Smooth muscle cell (in vitro differentiated cells): ENCODE measurements around the gene ZNF407. TPM values are rescaled to one million over a fixed set of nuclear protein-coding genes. Genes with fewer than 3 reads are reported as not detected.

Experiments
- DNase-seq: peaks from one replicate; lab custom pipeline; 2025; ENCODE audit not compliant: unreplicated experiment; lab: John Stamatoyannopoulos, UW
- H2AFZ ChIP-seq: fragments of 200-600 bp; sonication (generic); 2 replicates; pipeline ENCODE4 v1.6.0; 2016; ENCODE audit warnings: antibody characterized with exemption, low read depth, mild to moderate bottlenecking
- H3F3A ChIP-seq: fragments of 200-600 bp; sonication (generic); 2 replicates; pipeline ENCODE4 v1.6.0; 2017; ENCODE audit warnings: antibody characterized with exemption, low read depth
- H3K27ac ChIP-seq: fragments of 200-600 bp; sonication (generic); 2 replicates; pipeline ENCODE4 v1.5.1; 2016; ENCODE audit warnings: low read depth, mild to moderate bottlenecking
- H3K27me3 ChIP-seq: fragments of 200-600 bp; sonication (generic); 2 replicates; pipeline ENCODE4 v1.6.1; 2016; ENCODE audit warnings: low read depth, mild to moderate bottlenecking
- H3K36me3 ChIP-seq: fragments of 200-600 bp; sonication (generic); 2 replicates; pipeline ENCODE4 v1.5.1; 2016; ENCODE audit warnings: low read depth
- H3K4me1 ChIP-seq: fragments of 200-600 bp; sonication (generic); 2 replicates; pipeline ENCODE4 v1.5.1; 2016; ENCODE audit warnings: low read depth
- H3K4me2 ChIP-seq: fragments of 200-600 bp; sonication (generic); 2 replicates; pipeline ENCODE4 v1.6.0; 2016; ENCODE audit warnings: mild to moderate bottlenecking
- H3K4me3 ChIP-seq: fragments of 200-600 bp; sonication (generic); 2 replicates; pipeline ENCODE4 v1.5.1; 2016; ENCODE audit warnings: mild to moderate bottlenecking
- H3K79me2 ChIP-seq: fragments of 200-600 bp; sonication (generic); 2 replicates; pipeline ENCODE4 v1.6.0; 2016; ENCODE audit warnings: low read depth, mild to moderate bottlenecking
- H3K9ac ChIP-seq: fragments of 200-600 bp; sonication (generic); 2 replicates; pipeline ENCODE4 v1.6.0; 2016; ENCODE audit warnings: low read depth
- H3K9me3 ChIP-seq: fragments of 200-600 bp; sonication (generic); replicated peaks from 2 replicates; pipeline ENCODE4 v1.5.1; 2016; ENCODE audit warnings: low read depth
- H4K20me1 ChIP-seq: fragments of 200-600 bp; sonication (generic); 2 replicates; pipeline ENCODE4 v1.6.0; 2016; ENCODE audit warnings: low read depth
- CTCF ChIP-seq: fragments of 200-600 bp; sonication (generic); IDR thresholded peaks from 2 replicates; pipeline ENCODE4 v1.5.1; 2017; ENCODE audit warnings: borderline replicate concordance, mild to moderate bottlenecking, antibody characterized with exemption; ENCODE audit not compliant: insufficient read depth, poor library complexity, severe bottlenecking
- WGBS: methylation state at CpG from one replicate; pipeline ENCODE4 v1.1.7; 2016; ENCODE audit warnings: low lambda C conversion rate; 5-methylcytosine and 5-hydroxymethylcytosine counted together
- polyA plus RNA-seq: library from polyadenylated mRNA; unstranded; fragments of >200 nt; fragmentation: Nextera tagmentation; extraction: Ambion mirVana; gene quantifications from 2 replicates; pipeline ENCODE4 v1.2.1, GENCODE V29; 2016
- total RNA-seq: library from RNA; depleted of rRNA; stranded (reverse); fragments of >200 nt; gene quantifications from 2 replicates; pipeline ENCODE4 v1.2.3, GENCODE V29; 2014

The ZNF407 gene
- total and polyA plus RNA-seq, 2 experiments from 2014 or later: 4.5 to 11.5 TPM

- Histone ChIP-seq H3F3A (no peaks in the 10 kb centered on the region), H2AFZ (no peak overlapping the region), H3K27me3 (no peaks in the 10 kb centered on the region), H3K9ac (no peak overlapping the region), H3K4me3 (no peak overlapping the region), H3K9me3 (no peaks in the 10 kb centered on the region), H3K79me2 (no peaks in the 10 kb centered on the region), H3K27ac (no peak overlapping the region), H4K20me1 (no peaks in the 10 kb centered on the region), H3K36me3 (no peaks in the 10 kb centered on the region), H3K4me2 (no peak overlapping the region), H3K4me1 (no peaks in the 10 kb centered on the region)
- WGBS: 95% methylated on average over 23 of the region's 23 CpGs
- no peak for TF ChIP-seq CTCF
- DNase-seq: no peak
Measured at GRCh38 chr18:75003764-75004690, 406.4 kb downstream of the ZNF407 start.

GRCh38 chr18:75005626-75006025 is 408.0 kb downstream of the ZNF407 start:
- no peak for DNase-seq

GRCh38 chr18:75008186-75008585 is 410.5 kb downstream of the ZNF407 start:
- Histone ChIP-seq H3K4me1 (no peaks in the 10 kb centered on the region), H3K4me2 (no peak overlapping the region), H4K20me1 (no peaks in the 10 kb centered on the region), H3K9me3 (no peaks in the 10 kb centered on the region), H3F3A (no peaks in the 10 kb centered on the region), H3K27ac (no peak overlapping the region), H3K4me3 (no peak overlapping the region), H3K79me2 (no peaks in the 10 kb centered on the region), H3K27me3 (no peaks in the 10 kb centered on the region), H3K36me3 (no peaks in the 10 kb centered on the region), H3K9ac (no peak overlapping the region), H2AFZ (no peak overlapping the region)
- WGBS: 94% methylated on average over 5 of the region's 5 CpGs
- no peak for TF ChIP-seq CTCF
- no peak for DNase-seq

More at GRCh38 chr18:75005626-75006025, 408.0 kb downstream of the ZNF407 start:
- Histone ChIP-seq H3K36me3 (no peaks in the 10 kb centered on the region), H3K27me3 (no peaks in the 10 kb centered on the region), H3K4me3 (no peak overlapping the region), H3K4me1 (no peaks in the 10 kb centered on the region), H2AFZ (no peak overlapping the region), H4K20me1 (no peaks in the 10 kb centered on the region), H3K4me2 (no peak overlapping the region), H3K9me3 (no peaks in the 10 kb centered on the region), H3K9ac (no peak overlapping the region), H3K79me2 (no peaks in the 10 kb centered on the region), H3K27ac (no peak overlapping the region), H3F3A (no peaks in the 10 kb centered on the region)
- TF ChIP-seq CTCF: no peak
- WGBS: 70% methylated on average over 8 of the region's 8 CpGs
